Cerebellar cortex (tissue), 1 donor: ENCODE measurements around the gene CDK10.

ENCODE experiments used
- DNase-seq: peaks from one replicate; pipeline ENCODE4 v3.0.0-alpha.2; 2015; ENCODE audit warnings: low spot score

CDK10 gene

DNA sequence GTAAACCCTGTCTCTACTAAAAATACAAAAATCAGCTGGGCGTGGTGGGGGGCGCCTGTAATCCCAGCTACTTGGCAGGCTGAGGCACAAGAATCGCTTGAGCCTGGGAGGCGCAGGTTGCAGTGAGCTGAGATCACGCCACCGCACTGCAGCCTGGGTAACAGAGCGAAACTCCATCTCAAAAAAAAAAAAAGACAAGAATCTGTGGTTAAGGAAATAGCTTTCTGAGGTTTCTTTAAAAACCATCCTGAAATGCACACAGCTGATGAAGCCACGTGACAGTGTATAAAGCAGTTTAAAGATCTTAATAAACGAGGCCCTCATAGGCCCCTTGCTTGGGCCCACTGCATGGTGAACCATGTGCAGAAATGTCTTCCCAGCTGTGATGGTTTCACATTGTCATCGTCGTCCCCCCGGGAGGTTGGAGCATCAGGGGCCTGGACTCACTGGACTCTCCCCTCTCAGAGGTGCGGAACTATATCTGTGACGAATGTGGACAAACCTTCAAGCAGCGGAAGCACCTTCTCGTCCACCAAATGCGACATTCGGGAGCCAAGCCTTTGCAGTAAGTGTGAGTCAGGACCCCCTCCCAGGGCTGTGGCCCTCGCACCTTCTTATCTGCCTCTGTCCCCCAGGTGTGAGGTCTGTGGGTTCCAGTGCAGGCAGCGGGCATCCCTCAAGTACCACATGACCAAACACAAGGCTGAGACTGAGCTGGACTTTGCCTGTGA lies 51.0 kb downstream of the CDK10 start:
- no peak for DNase-seq

DNA sequence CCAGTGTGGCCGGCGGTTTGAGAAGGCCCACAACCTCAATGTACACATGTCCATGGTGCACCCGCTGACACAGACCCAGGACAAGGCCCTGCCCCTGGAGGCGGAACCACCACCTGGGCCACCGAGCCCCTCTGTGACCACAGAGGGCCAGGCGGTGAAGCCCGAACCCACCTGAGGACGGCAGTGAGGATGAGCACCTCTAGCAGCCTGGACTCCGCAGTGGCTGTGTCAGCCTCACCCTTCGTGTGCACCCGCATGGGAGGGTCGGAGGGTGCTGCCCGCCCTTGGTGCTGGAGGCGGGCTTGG lies 51.5 kb downstream of the CDK10 start:
- no peak for DNase-seq

DNA sequence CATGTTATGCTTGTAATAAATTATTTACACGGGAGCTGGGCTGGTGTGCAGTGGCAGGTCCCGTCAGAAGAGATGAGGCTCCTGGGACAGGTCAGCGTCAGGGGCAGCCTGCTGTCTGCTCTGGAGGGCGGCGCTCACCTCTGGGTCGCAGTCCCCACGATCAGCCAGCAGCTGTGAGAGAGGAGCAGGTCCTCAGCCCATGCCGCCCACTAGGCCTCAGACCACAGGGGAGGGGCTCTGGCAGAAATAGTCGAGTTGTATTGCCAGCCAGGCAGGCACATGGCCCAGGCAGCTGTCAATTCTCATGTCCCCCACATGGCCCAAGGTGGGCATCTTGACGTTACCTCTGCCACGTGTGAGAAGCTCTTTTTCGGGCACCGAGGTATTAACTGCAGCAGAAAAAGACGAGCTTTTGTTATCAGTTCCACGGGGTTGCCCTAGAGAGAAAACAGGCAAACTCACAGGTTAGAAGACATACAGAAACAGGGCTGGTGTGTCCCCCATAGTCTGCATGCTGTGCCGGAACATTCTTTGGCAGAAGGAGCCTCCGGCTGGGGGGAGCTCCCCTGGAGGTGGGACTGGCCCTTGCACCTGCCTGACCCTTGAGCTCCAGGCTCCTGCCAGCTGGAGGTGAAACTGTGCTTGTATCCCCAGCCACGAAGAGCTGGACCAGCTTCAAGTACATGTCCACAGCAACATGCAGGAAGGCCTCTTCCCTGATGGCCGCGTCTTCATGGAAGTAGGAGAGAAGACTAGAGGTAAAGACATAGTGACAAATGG lies 52.2 kb downstream of the CDK10 start:
- no peak for DNase-seq

DNA sequence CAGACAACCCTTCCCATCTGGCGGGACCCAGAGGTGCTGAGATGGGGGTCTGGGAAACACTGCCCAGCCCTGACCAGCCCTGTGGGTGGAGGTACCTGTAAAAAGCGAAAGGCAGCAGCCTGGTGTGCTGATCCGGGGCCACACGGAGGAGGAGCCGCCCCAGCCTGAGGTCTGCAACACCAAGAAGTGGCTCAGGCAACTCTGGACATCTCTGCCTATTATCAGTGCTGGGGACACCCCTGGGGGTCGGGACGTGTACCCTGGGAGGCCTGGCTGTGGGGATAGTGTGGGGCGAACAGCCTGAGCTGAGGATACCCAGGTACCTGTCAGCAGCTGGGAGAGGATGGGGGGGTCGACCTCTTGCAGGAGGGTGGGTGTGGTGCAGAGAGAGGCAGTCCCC lies 52.9 kb downstream of the CDK10 start:
- DNase-seq = no peak

DNA sequence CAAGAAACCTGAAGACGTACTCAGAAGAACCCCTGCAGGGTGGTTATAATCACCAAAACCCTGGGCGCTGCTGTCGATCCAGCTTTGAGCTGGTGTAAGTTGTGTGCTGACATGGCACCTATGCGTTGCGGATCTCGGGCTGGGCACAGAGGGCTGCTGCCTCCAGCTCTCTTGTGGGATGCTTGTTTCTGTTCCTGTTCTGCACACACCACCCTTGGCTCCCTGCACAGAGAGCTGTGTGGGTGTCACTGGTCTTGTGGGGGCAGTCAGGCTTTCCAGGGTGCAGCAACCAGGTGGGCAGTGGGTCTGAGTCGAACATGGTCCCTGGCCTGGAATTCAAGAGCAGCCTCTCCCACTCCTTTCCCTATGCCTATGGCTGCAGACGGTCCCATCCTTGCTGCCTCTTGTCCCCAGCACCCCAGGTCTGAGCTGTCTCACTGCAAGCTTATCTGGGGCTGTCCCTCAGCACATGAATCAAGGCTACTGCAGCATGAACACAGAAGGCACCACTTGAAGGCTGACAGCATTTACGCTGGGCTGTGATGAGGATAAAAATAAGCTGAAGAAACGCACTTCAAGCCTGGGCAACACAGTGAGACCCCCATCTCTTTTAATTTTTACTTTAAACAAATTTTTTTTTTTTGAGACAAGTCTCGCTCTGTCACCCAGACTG lies 55.0 kb downstream of the CDK10 start:
- no peak for DNase-seq

DNA sequence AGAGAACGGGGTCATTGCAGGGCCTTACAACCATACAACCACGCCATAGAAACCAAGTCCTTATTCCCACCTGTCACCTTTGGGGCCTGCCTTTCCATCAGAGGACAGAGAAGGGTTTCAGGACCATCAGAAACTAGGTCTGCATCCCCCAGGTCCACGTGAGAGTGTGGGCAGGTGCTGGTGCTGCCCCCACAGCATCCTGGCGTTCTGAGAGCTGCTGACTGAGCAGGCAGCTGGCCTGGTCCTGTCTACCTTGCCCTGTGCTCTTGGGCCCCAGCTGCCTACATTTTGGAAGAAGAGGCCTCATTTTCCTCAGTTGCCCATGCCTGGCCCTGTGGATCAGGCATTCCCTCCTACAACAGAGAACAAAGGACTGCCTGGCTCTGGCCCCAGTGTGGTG lies 56.5 kb downstream of the CDK10 start:
- no peak for DNase-seq

DNA sequence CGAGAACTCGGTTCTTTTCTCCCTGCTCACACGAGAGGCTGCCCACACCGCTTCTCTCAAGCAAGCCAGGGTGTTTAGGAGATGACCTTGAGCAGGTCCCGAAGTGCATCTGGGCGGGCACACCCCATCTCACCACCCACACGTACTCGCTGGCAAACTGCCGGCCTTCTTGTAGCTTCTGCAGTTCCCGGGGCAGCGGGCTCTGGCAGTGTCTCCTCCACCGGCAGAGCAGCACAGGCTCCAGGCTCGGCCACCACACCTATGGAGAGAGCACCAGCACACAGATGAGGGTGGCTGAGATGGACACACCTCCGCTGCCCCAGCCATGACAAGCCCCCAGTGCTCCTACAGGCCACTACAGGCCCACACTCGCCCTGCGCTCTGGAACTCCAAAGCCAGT lies 58.3 kb downstream of the CDK10 start:
- DNase-seq = no peak
